Transverse colon (tissue), 3 donors: ENCODE data around the gene CANT1.

Source experiments
- CTCF ChIP-seq, 5 experiments: fragments of 200-600 bp in 3 of 5; fragments of 450-650 bp in 2 of 5; sonication (generic) in 3 of 5; IDR thresholded peaks; 1 replicate in 2 of 5; 2 replicates in 3 of 5; pipeline ENCODE4 v1.5.1; 2016 to 2017; ENCODE audit warnings: antibody characterized with exemption in 5 of 5, inconsistent platforms in 3 of 5, mild to moderate bottlenecking in 2 of 5, moderate library complexity in 1 of 5
- POLR2A ChIP-seq: fragments of 450-650 bp; IDR thresholded peaks from one replicate; pipeline ENCODE4 v1.6.1; 2016; ENCODE audit warnings: antibody characterized with exemption, mild to moderate bottlenecking, moderate library complexity

DNA sequence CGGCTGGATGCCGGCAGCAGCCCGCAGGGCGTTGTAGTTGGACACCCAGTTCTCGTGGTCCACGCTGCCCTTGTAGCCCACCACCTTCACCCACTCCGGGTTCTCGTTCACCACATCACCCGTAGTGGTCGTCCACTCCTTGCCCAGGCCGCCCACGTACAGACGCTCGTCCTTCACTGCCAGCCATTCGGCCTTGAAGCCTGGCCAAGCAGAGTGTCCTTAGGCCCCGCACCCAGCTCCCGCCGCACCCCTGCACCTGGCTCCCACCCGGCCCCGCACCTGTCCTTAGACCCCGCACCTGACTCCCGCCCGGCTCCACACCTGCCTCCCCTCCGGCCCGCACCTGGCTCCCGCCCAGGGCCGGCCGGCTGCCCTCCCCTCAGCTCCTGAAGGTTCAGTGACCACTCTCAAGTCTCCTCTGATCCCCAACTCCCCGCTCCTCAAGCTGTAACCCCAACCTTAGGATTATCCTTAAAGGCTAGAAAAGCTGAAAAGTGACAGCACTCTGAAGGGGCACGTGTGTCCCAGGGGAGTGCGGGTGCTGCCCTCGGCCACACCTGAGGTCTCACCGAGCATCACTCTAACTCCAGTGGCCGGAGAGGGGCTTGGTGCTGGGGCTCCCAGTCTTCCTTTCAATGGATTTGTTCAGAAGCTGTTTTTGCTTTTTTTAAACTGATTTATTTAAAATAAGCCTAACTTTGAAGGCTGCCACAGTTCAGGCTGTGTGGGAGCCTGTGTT lies 14.4 kb downstream of the CANT1 start:
- TF ChIP-seq CTCF (IDR thresholded peaks at IDR 0.05) (no peak), POLR2A (no peak)
